HL-60 (cell line): ENCODE results near the gene GNA14.

Experiments
- DNase-seq, 2 experiments: peaks; one replicate each; pipeline ENCODE4 v3.0.0-alpha.2; 2010 to 2020; ENCODE audit warnings: low read depth in 1 of 2, low spot score in 1 of 2
- H3K27ac ChIP-seq: fragments of 250-450 bp; sonication (Bioruptor Pico); replicated peaks from 2 replicates; pipeline ENCODE4 v1.5.1; 2020; ENCODE audit warnings: mild to moderate bottlenecking, moderate library complexity
- H3K27me3 ChIP-seq: fragments of 250-450 bp; sonication (Bioruptor Pico); 2 replicates; pipeline ENCODE4 v1.5.1; 2021; ENCODE audit warnings: mild to moderate bottlenecking, moderate library complexity; ENCODE audit not compliant: insufficient read depth, poor library complexity, severe bottlenecking
- H3K4me3 ChIP-seq: replicated peaks from 2 replicates; pipeline ENCODE4 v1.5.1; 2011; ENCODE audit warnings: mild to moderate bottlenecking, control low read depth, low read length; ENCODE audit not compliant: insufficient read depth
- GABPA ChIP-seq: IDR thresholded peaks from 2 replicates; pipeline ENCODE4 v1.6.1; 2012; ENCODE audit warnings: low read depth
- POLR2AphosphoS5 ChIP-seq: IDR thresholded peaks from 2 replicates; pipeline ENCODE4 v1.6.1; 2012; ENCODE audit warnings: low read depth
- SPI1 ChIP-seq: IDR thresholded peaks from 2 replicates; pipeline ENCODE4 v1.6.1; 2012; ENCODE audit warnings: low read depth, mild to moderate bottlenecking, borderline replicate concordance
- TF ChIP-seq, protein P1 (sequence below): IDR thresholded peaks from one replicate; pipeline ENCODE4 v1.5.1; 2011; ENCODE audit warnings: low read length, control low read depth, inconsistent platforms; ENCODE audit not compliant: insufficient read depth
- TF ChIP-seq, protein P2 (sequence below): IDR thresholded peaks from 2 replicates; pipeline ENCODE4 v1.6.1; 2012; ENCODE audit warnings: low read depth; ENCODE audit not compliant: insufficient replicate concordance

Gene GNA14

DNA sequence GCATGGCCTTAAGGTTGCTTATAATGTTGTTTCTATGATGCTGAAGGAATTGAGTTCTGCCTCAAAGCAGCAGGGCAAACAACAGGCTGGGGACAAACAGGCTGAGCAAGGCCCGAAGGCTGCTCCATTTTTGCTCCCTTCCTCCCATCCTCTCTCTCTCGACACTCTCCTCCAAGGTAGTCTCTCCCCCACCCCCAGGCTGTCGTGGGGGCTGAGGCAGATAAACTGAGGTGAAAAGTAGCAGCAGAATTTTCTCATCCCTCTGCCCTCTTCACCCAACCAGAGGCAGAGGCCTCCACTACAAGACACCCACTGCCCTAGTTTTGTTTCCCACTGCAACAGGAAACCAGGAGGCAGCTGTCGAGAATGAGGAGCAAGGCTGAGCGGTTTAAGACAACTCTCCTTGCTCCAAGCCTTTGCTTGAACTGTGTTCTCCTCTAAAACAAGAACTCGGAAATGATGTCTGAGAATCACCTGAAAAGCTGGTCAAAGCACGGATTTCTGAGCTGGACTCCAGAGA is 13.5 kb upstream of the GNA14 start:
- no peak for DNase-seq
- Histone ChIP-seq H3K27me3 (no peaks in the 10 kb centered on the region), H3K27ac (no peak overlapping the region), H3K4me3 (no peak overlapping the region)
- TF ChIP-seq POLR2AphosphoS5 (no peak), GABPA (no peak), SPI1 (no peak)
- TF ChIP-seq, protein P1, sequence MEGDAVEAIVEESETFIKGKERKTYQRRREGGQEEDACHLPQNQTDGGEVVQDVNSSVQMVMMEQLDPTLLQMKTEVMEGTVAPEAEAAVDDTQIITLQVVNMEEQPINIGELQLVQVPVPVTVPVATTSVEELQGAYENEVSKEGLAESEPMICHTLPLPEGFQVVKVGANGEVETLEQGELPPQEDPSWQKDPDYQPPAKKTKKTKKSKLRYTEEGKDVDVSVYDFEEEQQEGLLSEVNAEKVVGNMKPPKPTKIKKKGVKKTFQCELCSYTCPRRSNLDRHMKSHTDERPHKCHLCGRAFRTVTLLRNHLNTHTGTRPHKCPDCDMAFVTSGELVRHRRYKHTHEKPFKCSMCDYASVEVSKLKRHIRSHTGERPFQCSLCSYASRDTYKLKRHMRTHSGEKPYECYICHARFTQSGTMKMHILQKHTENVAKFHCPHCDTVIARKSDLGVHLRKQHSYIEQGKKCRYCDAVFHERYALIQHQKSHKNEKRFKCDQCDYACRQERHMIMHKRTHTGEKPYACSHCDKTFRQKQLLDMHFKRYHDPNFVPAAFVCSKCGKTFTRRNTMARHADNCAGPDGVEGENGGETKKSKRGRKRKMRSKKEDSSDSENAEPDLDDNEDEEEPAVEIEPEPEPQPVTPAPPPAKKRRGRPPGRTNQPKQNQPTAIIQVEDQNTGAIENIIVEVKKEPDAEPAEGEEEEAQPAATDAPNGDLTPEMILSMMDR, result no peak
- TF ChIP-seq, protein P2, sequence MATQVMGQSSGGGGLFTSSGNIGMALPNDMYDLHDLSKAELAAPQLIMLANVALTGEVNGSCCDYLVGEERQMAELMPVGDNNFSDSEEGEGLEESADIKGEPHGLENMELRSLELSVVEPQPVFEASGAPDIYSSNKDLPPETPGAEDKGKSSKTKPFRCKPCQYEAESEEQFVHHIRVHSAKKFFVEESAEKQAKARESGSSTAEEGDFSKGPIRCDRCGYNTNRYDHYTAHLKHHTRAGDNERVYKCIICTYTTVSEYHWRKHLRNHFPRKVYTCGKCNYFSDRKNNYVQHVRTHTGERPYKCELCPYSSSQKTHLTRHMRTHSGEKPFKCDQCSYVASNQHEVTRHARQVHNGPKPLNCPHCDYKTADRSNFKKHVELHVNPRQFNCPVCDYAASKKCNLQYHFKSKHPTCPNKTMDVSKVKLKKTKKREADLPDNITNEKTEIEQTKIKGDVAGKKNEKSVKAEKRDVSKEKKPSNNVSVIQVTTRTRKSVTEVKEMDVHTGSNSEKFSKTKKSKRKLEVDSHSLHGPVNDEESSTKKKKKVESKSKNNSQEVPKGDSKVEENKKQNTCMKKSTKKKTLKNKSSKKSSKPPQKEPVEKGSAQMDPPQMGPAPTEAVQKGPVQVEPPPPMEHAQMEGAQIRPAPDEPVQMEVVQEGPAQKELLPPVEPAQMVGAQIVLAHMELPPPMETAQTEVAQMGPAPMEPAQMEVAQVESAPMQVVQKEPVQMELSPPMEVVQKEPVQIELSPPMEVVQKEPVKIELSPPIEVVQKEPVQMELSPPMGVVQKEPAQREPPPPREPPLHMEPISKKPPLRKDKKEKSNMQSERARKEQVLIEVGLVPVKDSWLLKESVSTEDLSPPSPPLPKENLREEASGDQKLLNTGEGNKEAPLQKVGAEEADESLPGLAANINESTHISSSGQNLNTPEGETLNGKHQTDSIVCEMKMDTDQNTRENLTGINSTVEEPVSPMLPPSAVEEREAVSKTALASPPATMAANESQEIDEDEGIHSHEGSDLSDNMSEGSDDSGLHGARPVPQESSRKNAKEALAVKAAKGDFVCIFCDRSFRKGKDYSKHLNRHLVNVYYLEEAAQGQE, result no peak

DNA sequence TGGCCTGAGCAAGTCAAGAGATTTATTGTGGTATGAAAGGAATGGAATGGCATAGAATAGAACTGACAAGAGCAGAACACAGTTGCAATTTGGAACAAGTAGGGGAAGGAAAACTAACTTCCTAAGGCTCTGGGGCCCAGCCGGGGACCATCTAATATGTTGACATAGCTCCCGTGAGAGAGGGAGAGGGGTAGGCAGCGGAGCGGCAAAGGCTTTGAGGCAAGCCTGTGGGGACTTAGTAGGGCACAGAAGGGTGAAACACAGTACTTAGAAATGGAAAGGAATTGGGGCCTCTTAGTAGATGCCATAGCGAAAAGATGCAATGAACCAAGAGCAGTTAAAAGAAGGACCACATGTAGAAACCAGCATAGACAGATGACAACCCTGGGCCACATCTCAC is 11.8 kb upstream of the GNA14 start:
- H3K27ac ChIP-seq, result no peak overlapping the region
- DNase-seq, result no peak
- TF ChIP-seq POLR2AphosphoS5 (no peak), GABPA (no peak), SPI1 (no peak)
- TF ChIP-seq, protein P2, result no peak
- TF ChIP-seq, protein P1, result no peak
- no peaks in the 10 kb centered on the region for H3K27me3 ChIP-seq
- H3K4me3 ChIP-seq, result no peak overlapping the region

DNA sequence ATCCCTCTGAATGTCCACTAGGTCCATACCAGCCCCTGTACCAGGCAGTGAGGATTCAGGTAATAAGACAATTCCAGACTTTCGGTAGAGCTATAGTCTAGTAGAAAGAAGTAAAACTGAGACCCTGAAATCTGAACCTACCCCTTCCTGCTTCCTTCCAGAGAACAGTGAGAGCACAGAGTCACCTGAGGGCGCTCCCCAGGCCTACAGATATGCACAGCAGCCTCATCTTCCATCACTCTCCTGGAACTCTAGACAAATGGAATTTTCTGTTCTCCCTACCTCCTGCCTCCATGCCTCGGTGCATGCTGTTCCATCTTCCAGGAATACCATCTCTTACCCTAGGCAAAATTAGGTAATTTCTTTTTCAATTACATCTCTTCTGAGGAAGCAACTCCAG is 3.1 kb upstream of the GNA14 start:
- TF ChIP-seq GABPA, result no peak
- TF ChIP-seq, protein P1, result no peak
- no peak for TF ChIP-seq POLR2AphosphoS5
- TF ChIP-seq, protein P2, result no peak
- no peak for TF ChIP-seq SPI1
- no peak overlapping the region for H3K27ac ChIP-seq
- no peak for DNase-seq
- H3K4me3 ChIP-seq, result no peak overlapping the region
- H3K27me3 ChIP-seq, result no peaks in the 10 kb centered on the region
